Aorta (tissue), 5 donors: ENCODE measurements around the gene POC1A. TPM values are rescaled to one million over a fixed set of nuclear protein-coding genes. Genes with fewer than 3 reads are reported as not detected.

Experiments used
- ATAC-seq: fragments of 200-7000 bp; cut with Tn5 transposase; one replicate; pipeline ENCODE4 v1.9.1; 2022; ENCODE audit warnings: moderate library complexity; ENCODE audit not compliant: low FRiP score
- DNase-seq, 2 donors: peaks; one replicate each; pipeline ENCODE4 v3.0.0-alpha.2; 2020
- H3K27ac ChIP-seq, 2 donors: one replicate each; pipeline ENCODE4 v1.5.1; 2013; ENCODE audit warnings: low read length in 2 of 2, mild to moderate bottlenecking in 2 of 2, moderate library complexity in 2 of 2, control low read depth in 1 of 2, inconsistent platforms in 1 of 2, low read depth in 1 of 2
- H3K27me3 ChIP-seq, 2 donors: one replicate each; pipeline ENCODE4 v1.6.1; 2013; ENCODE audit warnings: control low read depth in 1 of 2, low read length in 1 of 2, mild to moderate bottlenecking in 1 of 2, moderate library complexity in 1 of 2; ENCODE audit not compliant: insufficient read depth in 2 of 2, control insufficient read depth in 1 of 2
- H3K36me3 ChIP-seq, 2 donors: one replicate each; pipeline ENCODE4 v1.6.1; 2013; ENCODE audit warnings: control low read depth in 1 of 2, low read length in 1 of 2, mild to moderate bottlenecking in 1 of 2; ENCODE audit not compliant: insufficient read depth in 2 of 2, control insufficient read depth in 1 of 2
- H3K4me1 ChIP-seq, 2 donors: one replicate each; pipeline ENCODE4 v1.6.1; 2013; ENCODE audit warnings: low read length in 2 of 2, control low read depth in 1 of 2, mild to moderate bottlenecking in 1 of 2, moderate library complexity in 1 of 2; ENCODE audit not compliant: insufficient read depth in 2 of 2, control insufficient read depth in 1 of 2
- H3K4me3 ChIP-seq, 2 donors: one replicate each; pipeline ENCODE4 v1.5.1; 2013; ENCODE audit warnings: low read length in 2 of 2, control low read depth in 1 of 2, mild to moderate bottlenecking in 1 of 2
- H3K9me3 ChIP-seq: one replicate; pipeline ENCODE4 v1.6.1; 2013; ENCODE audit warnings: mild to moderate bottlenecking, low read length; ENCODE audit not compliant: control insufficient read depth
- WGBS, 2 donors: extraction: QIAGEN DNeasy Blood & Tissue Kit; methylation state at CpG; one replicate each; pipeline ENCODE4 v1.1.7; 2013; 5-methylcytosine and 5-hydroxymethylcytosine counted together
- intact Hi-C, 2 donors: fragments of 100-400 bp; cut with DNase I; formaldehyde crosslinking; loops; one replicate each; pipeline versions ENCODE4 v1.14.2 to v1.15.0; 2022
- polyA plus RNA-seq, 2 donors: library from polyadenylated mRNA; stranded (reverse); fragments of 200-250 nt; gene quantifications; one replicate each; pipeline ENCODE4 v1.2.3, GENCODE V29; 2013
- total RNA-seq, 2 donors: library from RNA; stranded (reverse); fragmentation: NEBNext Ultra II Directional; extraction: Animal tissue kit (Norgen Biotek cat#: 25700); gene quantifications; one replicate each; pipeline ENCODE4 v1.2.1, GENCODE V29; 2021
- donor health status: healthy with polysubstance abuse.
- donor health status: Bipolar disorder and iron deficiency.
- donor health status: DM: no; HTN: no; CAD: no.
- donor health status: DM: no; HTN: no; CAD: no.
- donor health status: DM: yes; HTN: yes; CAD: no.

POC1A gene
- total and polyA plus RNA-seq, 4 donors: 0.38 to 2.1 (median 1.2) TPM

- DNase-seq (peak; percentile 41 to 64), ATAC-seq (no peak)
- 71 to 85% methylated on average over 7 of the region's 7 CpGs for WGBS, 2 donors
- Histone ChIP-seq H3K4me1 (peaks cover 0 to 3% of the 10 kb centered on the region in 2 donors), H3K9me3 (no peaks in the 10 kb centered on the region), H3K4me3 (no peak overlapping the region), H3K27ac (peak overlapping the region in 1 of 2 donors; percentile 28), H3K36me3 (no peaks in the 10 kb centered on the region), H3K27me3 (no peaks in the 10 kb centered on the region)
- intact Hi-C loops: no loop called here
Measured at GRCh38 chr3:52092891-52093290, 61.3 kb downstream of the POC1A start.

DNA sequence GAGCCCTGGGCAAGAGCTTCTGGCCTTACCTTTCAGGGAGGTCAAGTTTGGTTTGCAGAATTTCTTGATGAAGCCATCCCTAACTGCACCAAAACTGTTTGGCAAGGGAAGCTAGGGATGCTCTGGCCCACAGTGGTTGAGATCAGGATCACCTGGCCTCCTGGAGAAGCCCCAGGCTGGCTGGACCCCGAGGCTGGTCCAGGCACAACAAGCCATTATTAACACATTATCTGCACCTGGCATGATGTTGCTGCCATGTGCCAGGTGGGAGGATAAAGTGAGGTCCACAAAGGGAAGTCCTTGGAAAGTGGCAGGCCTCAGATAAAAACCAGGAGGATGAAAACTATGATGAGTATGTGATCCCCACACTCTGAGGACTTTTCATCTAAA lies 62.0 kb downstream of the POC1A start:
- DNase-seq: peak in 1 of 2 donors; percentile 54
- H3K27ac ChIP-seq: peak overlapping the region in 1 of 2 donors; percentile 100

GRCh38 chr3:52091586-52092270 lies 62.5 kb downstream of the POC1A start:
- WGBS, 2 donors: 31 to 35% methylated on average over 5 of the region's 5 CpGs
- Histone ChIP-seq H3K27ac (peak overlapping the region; percentile 96 to 100), H3K36me3 (no peaks in the 10 kb centered on the region), H3K4me3 (no peak overlapping the region), H3K27me3 (no peaks in the 10 kb centered on the region), H3K9me3 (no peaks in the 10 kb centered on the region), H3K4me1 (peaks cover 0 to 3% of the 10 kb centered on the region in 2 donors)
- DNase-seq: peak; percentile 67 to 84
- peak; percentile 49 for ATAC-seq
- intact Hi-C loops: loop anchor here in 1 of 2 donors (2.0 kb wide), 1 partner anchor 45 kb away; no protein-coding TSS in a partner anchor

More for the DNA sequence above, 62.0 kb downstream of the POC1A start:
- no peak overlapping the region for H3K4me3 ChIP-seq
- H3K4me1 ChIP-seq: peaks cover 0 to 3% of the 10 kb centered on the region in 2 donors
- no peaks in the 10 kb centered on the region for H3K9me3 ChIP-seq
- no peaks in the 10 kb centered on the region for H3K27me3 ChIP-seq
- no peaks in the 10 kb centered on the region for H3K36me3 ChIP-seq
- 50 to 60% methylated on average over 1 of the region's 1 CpG for WGBS, 2 donors
- intact Hi-C loops: no loop called here
- ATAC-seq: no peak

DNA sequence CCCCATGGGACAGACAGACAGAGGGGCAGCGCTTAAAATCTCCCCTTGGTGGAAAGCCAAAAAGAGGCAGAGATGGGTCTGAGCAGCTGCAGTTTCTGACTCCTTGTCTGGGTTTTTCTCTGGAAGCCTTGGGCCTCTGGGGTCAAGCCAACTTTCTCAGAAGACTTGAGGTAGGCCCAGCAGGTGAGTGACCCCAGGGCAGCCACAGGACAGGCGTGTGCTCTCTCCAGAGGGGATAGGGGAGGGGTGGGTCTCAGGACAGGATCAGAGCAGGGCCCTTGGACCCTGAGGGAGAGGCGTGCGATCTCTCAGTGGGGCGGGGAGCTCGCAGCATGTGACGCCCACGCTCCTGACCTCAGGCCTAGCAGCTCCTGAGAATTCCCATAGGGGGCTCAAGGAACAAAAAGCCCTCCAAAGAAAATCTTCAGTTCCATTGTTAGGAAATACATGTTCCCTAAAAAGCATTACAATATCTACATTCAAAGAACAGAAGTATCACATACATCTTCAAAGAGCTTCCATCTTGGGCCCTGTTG lies 63.2 kb downstream of the POC1A start:
- H3K4me3 ChIP-seq: no peak overlapping the region
- H3K27ac ChIP-seq: peak overlapping the region; percentile 96 to 100
- no peaks in the 10 kb centered on the region for H3K9me3 ChIP-seq
- H3K27me3 ChIP-seq: no peaks in the 10 kb centered on the region
- intact Hi-C loops: loop anchor here (1.0 to 2.0 kb wide), 2 partner anchors 34 to 44 kb away; no protein-coding TSS in a partner anchor
- H3K36me3 ChIP-seq: no peaks in the 10 kb centered on the region
- peaks cover 0 to 3% of the 10 kb centered on the region in 2 donors for H3K4me1 ChIP-seq
- no peak for ATAC-seq
- 75 to 78% methylated on average over 8 of the region's 8 CpGs for WGBS, 2 donors
- DNase-seq: peak in 1 of 2 donors; percentile 70

DNA sequence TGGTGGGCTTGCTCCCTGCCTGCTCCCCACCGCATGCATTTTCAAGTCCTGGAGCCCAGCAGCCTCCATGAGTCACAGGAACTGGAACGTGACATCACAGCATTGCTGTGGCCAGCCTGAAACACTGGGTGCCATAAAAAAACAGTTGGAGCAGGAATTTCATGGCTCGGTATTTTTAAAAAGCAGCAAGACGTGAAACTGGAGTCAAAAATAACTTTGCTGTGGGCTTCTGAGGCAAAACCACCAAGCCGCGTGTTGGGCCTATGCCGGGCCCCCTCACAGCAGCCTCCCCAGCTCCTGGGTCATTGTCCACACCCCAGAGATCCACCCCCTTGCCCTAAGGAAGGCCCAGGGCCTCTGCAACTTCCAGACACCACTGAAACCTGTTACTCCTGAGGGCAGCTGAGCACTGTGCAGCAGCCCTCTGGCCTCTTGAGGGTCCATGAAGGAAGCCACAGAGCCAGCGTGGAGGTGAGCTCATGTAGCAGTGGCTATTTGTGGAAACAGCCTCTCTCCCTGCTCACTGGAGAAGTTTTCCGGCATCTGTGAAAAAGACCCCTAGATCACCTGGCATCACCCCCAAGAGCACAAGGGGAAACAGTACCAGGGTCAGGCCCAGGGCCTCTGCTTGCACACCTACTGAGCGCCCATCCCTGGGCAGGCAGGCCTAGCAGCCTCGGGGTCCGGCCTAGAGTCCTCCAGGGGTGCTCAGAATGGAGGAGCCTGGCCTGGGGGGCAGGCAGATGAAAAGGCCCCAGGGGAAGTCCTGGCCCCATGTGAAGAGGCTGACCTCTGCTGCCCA lies 63.9 kb downstream of the POC1A start:
- peak; percentile 79 for ATAC-seq
- 23 to 26% methylated on average over 12 of the region's 12 CpGs for WGBS, 2 donors
- intact Hi-C loops: loop anchor here (1.0 to 2.0 kb wide), 2 partner anchors 33 to 44 kb away; no protein-coding TSS in a partner anchor
- Histone ChIP-seq H3K4me1 (peaks cover 0 to 3% of the 10 kb centered on the region in 2 donors), H3K36me3 (no peaks in the 10 kb centered on the region), H3K27ac (peak overlapping the region; percentile 96 to 100), H3K4me3 (no peak overlapping the region), H3K27me3 (no peaks in the 10 kb centered on the region), H3K9me3 (no peaks in the 10 kb centered on the region)
- peak; percentile 84 to 88 for DNase-seq

GRCh38 chr3:52089691-52090090 lies 64.5 kb downstream of the POC1A start:
- Histone ChIP-seq H3K9me3 (no peaks in the 10 kb centered on the region), H3K27me3 (no peaks in the 10 kb centered on the region), H3K36me3 (no peaks in the 10 kb centered on the region), H3K4me1 (peaks cover 0 to 3% of the 10 kb centered on the region in 2 donors), H3K4me3 (no peak overlapping the region), H3K27ac (peak overlapping the region; percentile 12 to 96)
- ATAC-seq: no peak
- intact Hi-C loops: loop anchor here (1.0 to 2.0 kb wide), 2 partner anchors 32 to 43 kb away; no protein-coding TSS in a partner anchor
- WGBS, 2 donors: 45 to 53% methylated on average over 4 of the region's 4 CpGs
- peak; percentile 42 to 43 for DNase-seq

GRCh38 chr3:52088445-52089367 lies 65.5 kb downstream of the POC1A start:
- DNase-seq: peak; percentile 70 to 82
- no peak for ATAC-seq
- Histone ChIP-seq H3K36me3 (no peaks in the 10 kb centered on the region), H3K9me3 (no peaks in the 10 kb centered on the region), H3K4me3 (no peak overlapping the region), H3K4me1 (peaks cover 0 to 3% of the 10 kb centered on the region in 2 donors), H3K27ac (peak overlapping the region in 1 of 2 donors; percentile 96), H3K27me3 (no peaks in the 10 kb centered on the region)
- 79 to 91% methylated on average over 17 of the region's 17 CpGs for WGBS, 2 donors
- intact Hi-C loops: no loop called here

DNA sequence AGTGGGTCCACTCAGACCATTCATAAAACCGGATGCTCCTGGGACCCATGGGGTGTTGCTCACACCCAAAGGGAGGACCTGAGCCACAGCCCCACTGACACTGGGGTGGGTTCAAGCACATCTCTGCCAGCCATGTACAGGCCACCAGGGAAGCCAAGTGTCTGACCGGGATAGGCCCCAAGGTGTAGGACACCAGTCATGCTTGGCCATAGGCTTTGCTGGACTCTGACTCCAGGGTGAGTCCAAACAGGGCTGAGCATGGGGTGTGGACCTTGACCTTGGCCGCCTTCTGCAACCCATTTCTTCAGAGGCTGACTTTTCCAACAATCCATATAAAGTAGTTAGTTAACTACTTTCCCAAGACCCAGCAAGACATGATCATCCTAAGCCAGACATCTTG lies 66.5 kb downstream of the POC1A start:
- H3K27ac ChIP-seq: no peak overlapping the region
- intact Hi-C loops: no loop called here
- no peak overlapping the region for H3K4me3 ChIP-seq
- peaks cover 0 to 3% of the 10 kb centered on the region in 2 donors for H3K4me1 ChIP-seq
- ATAC-seq: no peak
- WGBS, 2 donors: 96 to 97% methylated on average over 3 of the region's 3 CpGs
- no peaks in the 10 kb centered on the region for H3K9me3 ChIP-seq
- no peaks in the 10 kb centered on the region for H3K27me3 ChIP-seq
- H3K36me3 ChIP-seq: no peaks in the 10 kb centered on the region
- DNase-seq: peak; percentile 31 to 60
